T-cell (primary cell): ENCODE results near the gene TNNI2. TPM values are rescaled to one million over a fixed set of nuclear protein-coding genes. Genes with fewer than 3 reads are reported as not detected.

Experiments used
- ATAC-seq, 4 experiments: fragments of 200-7000 bp in 3 of 4; fragments of 150-1000 bp in 1 of 4; cut with Tn5 transposase; replicated peaks in 1 of 4; 1 replicate in 3 of 4; 2 replicates in 1 of 4; pipeline ENCODE4 v1.10.0; 2021; ENCODE audit warnings: moderate library complexity in 3 of 4, mild to moderate bottlenecking in 2 of 4, moderate number of reproducible peaks in 1 of 4
- CTCF ChIA-PET, 2 donors: fragments of 300-600 bp; sonication (Branson Sonifier 250); formaldehyde crosslinking; loops; one replicate each; lab custom pipeline; 2022; ENCODE audit warnings: antibody characterized with exemption in 2 of 2; lab: Charles Lee
- POLR2A ChIA-PET, 2 donors: fragments of 300-600 bp; sonication (Branson Sonifier 250); formaldehyde crosslinking; loops; one replicate each; lab custom pipeline; 2022; ENCODE audit warnings: antibody characterized with exemption in 2 of 2; lab: Charles Lee
- DNase-seq, 35 experiments: peaks; one replicate each; pipeline versions ENCODE4 v3.0.0 to v3.0.0-alpha.2; 2013 to 2023
- H3K27ac ChIP-seq: one replicate; pipeline ENCODE4 v1.5.1; 2013; ENCODE audit warnings: low read length
- H3K27me3 ChIP-seq, 2 experiments: replicated peaks in 1 of 2; 1 replicate in 1 of 2; 2 replicates in 1 of 2; pipeline versions ENCODE4 v1.6.1 to v1.7.0; 2013; ENCODE audit warnings: low read length in 1 of 2, mixed read lengths in 1 of 2; ENCODE audit not compliant: control insufficient read depth in 2 of 2, insufficient read depth in 2 of 2; ENCODE audit errors: extremely low read depth in 1 of 2
- H3K36me3 ChIP-seq, 2 donors: 1 replicate in 1 of 2; 2 replicates in 1 of 2; pipeline versions ENCODE4 v1.6.1 to v1.7.0; 2013; ENCODE audit warnings: low read length in 1 of 2; ENCODE audit not compliant: control insufficient read depth in 2 of 2, insufficient read depth in 1 of 2; ENCODE audit errors: extremely low read depth in 1 of 2
- H3K4me1 ChIP-seq, 2 experiments: 1 replicate in 1 of 2; 2 replicates in 1 of 2; pipeline versions ENCODE4 v1.6.1 to v1.7.0; 2013; ENCODE audit warnings: low read length in 2 of 2, mixed read lengths in 1 of 2; ENCODE audit not compliant: insufficient read depth in 2 of 2, control insufficient read depth in 1 of 2; ENCODE audit errors: extremely low read depth in 1 of 2
- H3K4me3 ChIP-seq, 2 donors: 1 replicate in 1 of 2; 2 replicates in 1 of 2; pipeline versions ENCODE4 v1.5.1 to v1.7.0; 2013; ENCODE audit warnings: mild to moderate bottlenecking in 2 of 2, low read length in 1 of 2, moderate library complexity in 1 of 2; ENCODE audit not compliant: control insufficient read depth in 1 of 2; ENCODE audit errors: extremely low read depth in 1 of 2
- H3K9me3 ChIP-seq: 2 replicates; pipeline ENCODE4 v1.7.0; 2013
- H3K27ac Mint-ChIP-seq, 2 donors: one replicate each; pipeline ENCODE4 v1.8.0; 2020 to 2021; ENCODE audit warnings: mild to moderate bottlenecking in 2 of 2, mixed read lengths in 2 of 2
- H3K27me3 Mint-ChIP-seq, 2 donors: one replicate each; pipeline ENCODE4 v1.8.0; 2021 to 2022; ENCODE audit warnings: mixed read lengths in 2 of 2
- H3K36me3 Mint-ChIP-seq: one replicate; pipeline ENCODE4 v1.8.0; 2021; ENCODE audit warnings: mixed read lengths
- H3K4me1 Mint-ChIP-seq, 3 donors: one replicate each; pipeline ENCODE4 v1.8.0; 2020 to 2022; ENCODE audit warnings: mixed read lengths in 3 of 3, mild to moderate bottlenecking in 1 of 3
- H3K4me3 Mint-ChIP-seq, 3 donors: one replicate each; pipeline ENCODE4 v1.8.0; 2020 to 2022; ENCODE audit warnings: mild to moderate bottlenecking in 3 of 3, mixed read lengths in 3 of 3, moderate library complexity in 3 of 3
- H3K9me3 Mint-ChIP-seq, 3 donors: one replicate each; pipeline ENCODE4 v1.8.0; 2020 to 2022; ENCODE audit warnings: mixed read lengths in 3 of 3
- WGBS: methylation state at CpG from one replicate; pipeline ENCODE4 v1.1.5; 2013; ENCODE audit warnings: missing lambda C conversion rate; ENCODE audit not compliant: insufficient coverage; 5-methylcytosine and 5-hydroxymethylcytosine counted together
- total RNA-seq, 35 experiments: library from RNA in 6 of 35; stranded (reverse) in 6 of 35; fragments of 120-200 nt in 1 of 35; gene quantifications; one replicate each; pipeline versions ENCODE4 v1.2.1 to v1.2.4 and lab custom pipeline; 2013 to 2026

TNNI2 gene
- total RNA-seq, 5 donors from 2014 or later (not counting 1 experiment from before 2014, with no cell fraction given): 0.39 TPM; not detected in 4

DNA sequence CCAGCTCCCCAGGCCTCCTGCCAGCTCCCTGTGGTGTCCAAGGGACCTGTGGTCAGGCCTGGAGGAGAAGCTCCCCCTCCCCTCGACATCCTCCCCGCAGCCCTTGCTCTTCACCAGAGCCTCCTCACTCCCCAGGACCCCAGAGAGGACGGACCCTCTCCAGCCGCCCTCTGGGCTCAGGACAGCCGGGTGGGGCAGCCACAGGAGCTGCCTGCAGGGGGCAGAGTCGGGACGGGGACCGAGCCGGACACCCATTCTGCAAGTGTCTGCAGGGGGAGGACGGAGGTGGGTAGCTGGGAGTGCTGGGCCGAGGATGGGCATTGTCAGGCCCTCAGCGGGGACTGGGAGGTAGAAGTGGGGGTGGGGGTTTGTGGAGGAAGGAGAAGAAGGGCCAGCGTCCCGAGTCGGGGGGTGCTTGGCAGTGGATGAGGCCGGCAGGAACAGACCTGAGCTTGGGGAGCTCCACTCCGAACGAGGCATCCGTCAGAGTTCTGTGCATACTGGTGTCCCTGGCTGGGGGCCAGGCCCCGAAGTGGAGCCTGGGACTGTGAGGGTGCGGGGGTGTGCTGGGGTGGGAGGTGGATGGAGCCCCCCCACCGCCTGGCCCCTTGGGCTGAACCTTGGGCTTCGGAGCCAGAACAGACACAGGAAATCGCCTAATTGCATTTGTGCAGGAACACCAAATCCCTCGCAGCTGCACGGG lies 37.7 kb downstream of the TNNI2 start:
- no peak overlapping the region for H3K4me3 ChIP-seq
- no peaks in the 10 kb centered on the region for H3K27me3 ChIP-seq
- no peaks in the 10 kb centered on the region for H3K9me3 Mint-ChIP-seq
- H3K27ac ChIP-seq: no peak overlapping the region
- no peaks in the 10 kb centered on the region for H3K36me3 Mint-ChIP-seq
- DNase-seq (peak in 1 of 35 experiments; percentile 25), ATAC-seq (no peak)
- peaks cover 7 to 86% of the 10 kb centered on the region in 2 experiments for H3K4me1 ChIP-seq
- H3K27ac Mint-ChIP-seq: peak overlapping the region in 1 of 2 donors; percentile 52
- ChIA-PET CTCF (interaction anchor here in 1 of 2 donors (0.7 kb wide), 1 partner anchor 387 kb away, joined by 3 read pairs; no protein-coding TSS in a partner anchor), POLR2A (no interaction called here)
- H3K27me3 Mint-ChIP-seq: no peaks in the 10 kb centered on the region
- H3K4me1 Mint-ChIP-seq: peaks cover 24 to 46% (median 36%) of the 10 kb centered on the region in 3 donors
- 90% methylated on average over 20 of the region's 26 CpGs for WGBS
- no peaks in the 10 kb centered on the region for H3K9me3 ChIP-seq
- peaks cover 9 to 15% of the 10 kb centered on the region in 2 donors for H3K36me3 ChIP-seq
- no peak overlapping the region for H3K4me3 Mint-ChIP-seq

DNA sequence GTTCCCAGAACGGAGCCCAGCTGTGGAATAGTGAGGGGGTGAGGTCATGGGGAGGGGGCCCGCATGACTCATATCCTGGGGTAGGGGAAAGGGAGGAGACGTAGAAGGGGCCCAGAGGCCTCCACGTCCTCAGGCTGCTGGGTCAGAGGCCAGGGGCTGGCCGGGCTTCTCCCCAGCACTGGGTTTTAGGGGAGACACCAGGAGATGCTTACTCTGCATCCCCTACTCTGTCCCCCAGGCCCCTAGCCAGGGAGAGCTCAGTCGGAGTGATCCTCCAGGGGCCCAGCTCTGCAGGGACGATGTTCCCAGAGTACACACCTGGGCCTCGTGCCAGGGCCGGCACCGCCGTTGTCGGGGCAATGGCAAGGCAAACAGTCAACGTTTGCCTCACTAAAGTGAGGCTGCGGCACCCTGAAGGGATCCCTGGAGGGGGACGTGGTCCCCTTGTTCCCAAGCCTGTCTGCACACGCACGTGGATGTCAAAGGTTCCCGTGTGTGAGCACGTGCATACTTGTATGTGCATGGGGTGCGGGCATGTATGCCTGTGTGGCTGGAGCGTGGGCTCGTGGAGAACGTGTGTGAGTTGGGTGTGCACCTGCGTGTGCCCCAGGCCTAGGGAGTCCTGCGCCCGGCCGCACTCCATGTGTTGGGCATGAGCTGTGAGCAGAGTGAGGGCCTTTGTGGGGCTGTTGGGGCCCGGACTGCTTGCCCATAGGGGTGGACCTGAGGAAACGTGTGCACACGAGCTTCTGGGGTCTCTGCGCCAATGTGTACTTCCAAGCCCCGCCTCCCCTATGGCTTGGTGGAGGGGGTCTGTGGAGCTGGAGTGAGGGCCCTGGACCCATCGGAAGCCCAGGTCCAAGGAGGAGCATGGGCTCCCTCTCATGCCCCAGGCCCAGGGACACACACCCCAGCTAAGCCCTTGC lies 38.7 kb downstream of the TNNI2 start:
- peak overlapping the region in 1 of 2 donors; percentile 31 for H3K27ac Mint-ChIP-seq
- H3K4me1 Mint-ChIP-seq: peaks cover 18 to 41% (median 27%) of the 10 kb centered on the region in 3 donors
- peaks cover 9 to 15% of the 10 kb centered on the region in 2 donors for H3K36me3 ChIP-seq
- no peaks in the 10 kb centered on the region for H3K27me3 ChIP-seq
- WGBS: 79% methylated on average over 19 of the region's 33 CpGs
- no peaks in the 10 kb centered on the region for H3K27me3 Mint-ChIP-seq
- DNase-seq (peak in 1 of 35 experiments; percentile 9), ATAC-seq (no peak)
- H3K27ac ChIP-seq: no peak overlapping the region
- no peak overlapping the region for H3K4me3 ChIP-seq
- no peaks in the 10 kb centered on the region for H3K36me3 Mint-ChIP-seq
- CTCF ChIA-PET: no interaction called here
- POLR2A ChIA-PET: no interaction called here
- no peaks in the 10 kb centered on the region for H3K9me3 ChIP-seq
- H3K4me1 ChIP-seq: peaks cover 11 to 86% of the 10 kb centered on the region in 2 experiments
- no peak overlapping the region for H3K4me3 Mint-ChIP-seq
- no peaks in the 10 kb centered on the region for H3K9me3 Mint-ChIP-seq

DNA sequence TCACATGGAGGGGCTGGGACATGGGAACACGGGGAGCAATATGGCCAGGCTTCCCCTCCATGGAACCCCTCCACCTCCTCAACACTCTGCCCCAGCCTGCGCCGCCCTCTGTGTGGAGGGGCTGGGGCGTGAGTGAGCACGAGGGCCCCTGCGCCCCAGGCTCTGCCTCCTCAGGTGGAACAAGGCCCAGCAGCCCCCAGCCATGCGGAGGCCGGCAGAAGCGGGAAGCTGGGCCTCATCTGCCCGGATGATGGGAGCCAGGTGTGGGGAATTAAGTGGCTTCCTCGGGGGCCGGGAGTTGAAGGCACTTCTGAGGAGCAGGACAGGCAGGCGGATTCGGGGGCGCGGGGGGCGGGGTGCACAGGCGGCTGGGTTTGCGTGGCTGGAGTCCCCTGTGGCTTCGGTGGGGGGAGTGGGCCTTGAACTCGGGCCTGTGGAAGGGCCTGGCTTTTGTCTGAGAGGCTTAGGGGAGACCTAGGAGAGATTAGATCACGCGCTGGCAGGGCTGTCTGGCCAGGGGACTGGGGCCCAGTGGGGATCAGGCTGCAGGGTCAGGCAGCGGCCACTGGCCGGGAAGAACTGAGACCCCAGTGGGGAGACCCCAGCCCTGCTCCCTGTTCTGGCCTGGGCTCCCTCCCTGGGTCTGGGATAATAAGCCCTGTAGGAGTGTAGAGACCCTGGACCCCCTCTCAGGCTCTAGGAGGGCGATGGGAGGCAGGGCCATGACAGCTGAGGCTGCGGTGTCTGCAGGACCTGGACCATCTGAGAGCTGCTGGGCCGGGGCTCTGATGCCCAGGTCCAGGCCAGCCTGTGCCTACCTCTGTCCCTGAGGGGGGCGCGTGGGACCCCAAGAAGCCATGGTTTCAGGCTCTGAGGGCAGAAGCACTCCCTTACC lies 39.6 kb downstream of the TNNI2 start:
- Histone ChIP-seq H3K9me3 (no peaks in the 10 kb centered on the region), H3K4me1 (peaks cover 9 to 84% of the 10 kb centered on the region in 2 experiments), H3K27ac (no peak overlapping the region), H3K36me3 (peaks cover 14 to 21% of the 10 kb centered on the region in 2 donors), H3K27me3 (no peaks in the 10 kb centered on the region), H3K4me3 (no peak overlapping the region)
- Mint-ChIP-seq H3K27ac (no peak overlapping the region), H3K4me1 (peaks cover 16 to 37% (median 23%) of the 10 kb centered on the region in 3 donors), H3K4me3 (no peak overlapping the region), H3K27me3 (no peaks in the 10 kb centered on the region), H3K36me3 (no peaks in the 10 kb centered on the region), H3K9me3 (no peaks in the 10 kb centered on the region)
- ChIA-PET CTCF (no interaction called here), POLR2A (no interaction called here)
- ATAC-seq (no peak), DNase-seq (peak in 1 of 35 experiments; percentile 2)
- 87% methylated on average over 23 of the region's 30 CpGs for WGBS

DNA sequence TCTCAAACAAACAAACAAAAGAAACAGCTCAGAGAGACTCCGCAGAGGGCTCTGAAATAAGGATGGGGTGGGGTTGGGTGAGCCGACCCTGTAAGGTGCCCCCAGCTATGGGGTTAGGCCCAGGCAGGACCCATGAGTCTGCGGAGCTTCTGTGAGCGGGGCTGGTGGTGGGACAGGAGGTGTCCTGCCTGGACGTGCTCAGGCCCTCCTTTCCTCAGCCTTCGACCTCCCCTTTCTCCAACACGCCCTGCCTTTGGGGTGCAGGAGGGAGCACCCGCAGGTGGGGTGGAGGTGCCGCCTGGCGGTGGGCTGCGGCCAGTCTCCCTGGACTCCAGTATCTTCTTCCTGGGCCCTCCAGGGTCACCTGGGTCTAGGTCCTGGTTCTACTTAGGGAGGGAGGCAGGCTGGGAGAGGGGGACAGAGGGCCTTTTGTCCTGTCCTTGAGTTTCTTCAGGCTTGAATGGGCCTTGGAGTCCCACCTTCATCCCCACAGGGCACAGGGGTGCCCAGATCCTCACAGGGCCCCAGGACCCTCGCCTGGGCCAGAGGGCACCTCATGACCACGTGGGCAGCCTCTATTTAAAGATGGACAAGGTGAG lies 40.7 kb downstream of the TNNI2 start:
- Mint-ChIP-seq H3K4me1 (peaks cover 16 to 35% (median 23%) of the 10 kb centered on the region in 3 donors), H3K27me3 (no peaks in the 10 kb centered on the region), H3K9me3 (no peaks in the 10 kb centered on the region), H3K27ac (no peak overlapping the region), H3K4me3 (no peak overlapping the region), H3K36me3 (no peaks in the 10 kb centered on the region)
- POLR2A ChIA-PET: no interaction called here
- no peaks in the 10 kb centered on the region for H3K27me3 ChIP-seq
- H3K27ac ChIP-seq: no peak overlapping the region
- no peak overlapping the region for H3K4me3 ChIP-seq
- ATAC-seq: no peak
- CTCF ChIA-PET: no interaction called here
- peak in 1 of 35 experiments; percentile 3 for DNase-seq
- peaks cover 9 to 79% of the 10 kb centered on the region in 2 experiments for H3K4me1 ChIP-seq
- 100% methylated on average over 1 of the region's 13 CpGs for WGBS
- H3K36me3 ChIP-seq: peaks cover 22 to 31% of the 10 kb centered on the region in 2 donors
- H3K9me3 ChIP-seq: no peaks in the 10 kb centered on the region

DNA sequence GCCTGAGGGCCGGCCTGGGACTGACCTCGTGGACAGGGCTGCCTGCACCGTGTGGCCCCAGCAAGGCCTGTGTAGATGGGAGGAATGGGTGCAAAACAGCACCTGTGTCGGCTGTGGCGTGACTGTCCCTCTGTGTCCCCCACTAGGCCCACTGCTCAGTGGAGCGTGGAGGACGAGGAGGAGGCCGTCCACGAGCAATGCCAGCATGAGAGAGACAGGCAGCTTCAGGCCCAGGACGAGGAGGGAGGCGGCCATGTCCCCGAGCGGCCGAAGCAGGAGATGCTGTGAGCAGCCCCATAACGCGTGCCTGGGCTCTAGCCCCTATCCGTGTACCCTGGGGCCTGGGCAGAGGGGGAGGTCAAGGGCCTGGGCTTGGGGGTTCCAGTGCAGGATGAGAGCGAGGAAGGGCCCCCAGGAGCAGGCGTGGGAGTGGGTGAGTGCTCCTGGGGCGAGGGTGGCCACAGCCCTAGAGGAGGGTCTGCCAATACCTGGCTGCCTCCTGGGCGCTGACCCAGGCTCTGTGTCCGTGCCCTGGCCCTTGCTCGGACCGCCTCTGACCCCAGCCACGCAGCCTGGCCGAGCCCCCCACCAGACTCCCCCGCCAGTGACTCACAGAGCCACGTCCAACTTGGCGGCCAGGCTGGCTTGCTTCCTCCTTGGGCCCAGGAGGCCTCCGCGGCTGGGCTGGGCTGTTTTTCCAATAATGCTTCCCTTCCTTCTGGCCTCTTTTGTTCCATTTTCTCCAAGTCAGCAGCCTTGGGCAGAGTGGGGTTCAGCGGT lies 41.4 kb downstream of the TNNI2 start:
- ChIA-PET POLR2A (no interaction called here), CTCF (no interaction called here)
- Mint-ChIP-seq H3K9me3 (no peaks in the 10 kb centered on the region), H3K27ac (peak overlapping the region; percentile 27 to 64), H3K4me3 (peak overlapping the region in 1 of 3 donors; percentile 20), H3K36me3 (no peaks in the 10 kb centered on the region), H3K4me1 (peaks cover 15 to 34% (median 21%) of the 10 kb centered on the region in 3 donors), H3K27me3 (no peaks in the 10 kb centered on the region)
- Histone ChIP-seq H3K4me3 (no peak overlapping the region), H3K27me3 (no peaks in the 10 kb centered on the region), H3K36me3 (peaks cover 23 to 38% of the 10 kb centered on the region in 2 donors), H3K9me3 (no peaks in the 10 kb centered on the region), H3K4me1 (peaks cover 9 to 73% of the 10 kb centered on the region in 2 experiments), H3K27ac (no peak overlapping the region)
- DNase-seq (peak in 1 of 35 experiments; percentile 8), ATAC-seq (no peak)
- WGBS: 89% methylated on average over 28 of the region's 32 CpGs
